NT2/D1 (cell line): ENCODE data around the gene SLCO2B1.

Experiments
- DNase-seq: peaks from one replicate; pipeline ENCODE4 v3.0.0-alpha.2; 2011; ENCODE audit warnings: low read depth, low spot score
- H3K27me3 ChIP-seq: 2 replicates; pipeline ENCODE4 v1.6.0; 2011; ENCODE audit warnings: mild to moderate bottlenecking; ENCODE audit not compliant: insufficient read length, insufficient read depth
- H3K36me3 ChIP-seq: 2 replicates; pipeline ENCODE4 v1.6.1; 2011; ENCODE audit warnings: mild to moderate bottlenecking, low read length, mixed read lengths; ENCODE audit not compliant: insufficient read depth, insufficient read length
- H3K4me1 ChIP-seq: 2 replicates; pipeline ENCODE4 v1.5.1; 2011; ENCODE audit not compliant: insufficient read depth, insufficient read length
- H3K4me3 ChIP-seq: 2 replicates; pipeline ENCODE4 v1.5.1; 2011; ENCODE audit warnings: low read depth; ENCODE audit not compliant: insufficient read length
- H3K9ac ChIP-seq: 2 replicates; pipeline ENCODE4 v1.6.0; 2011; ENCODE audit warnings: low read depth; ENCODE audit not compliant: insufficient read length
- H3K9me3 ChIP-seq: 2 replicates; pipeline ENCODE4 v1.5.1; 2011; ENCODE audit warnings: mild to moderate bottlenecking, low read length; ENCODE audit not compliant: insufficient read depth
- SUZ12 ChIP-seq: IDR thresholded peaks from 2 replicates; pipeline ENCODE4 v1.6.1; 2011; ENCODE audit not compliant: insufficient read length, insufficient read depth; ENCODE audit errors: extremely low read depth
- YY1 ChIP-seq: IDR thresholded peaks from 2 replicates; pipeline ENCODE4 v1.6.1; 2011; ENCODE audit not compliant: insufficient read length, insufficient read depth
- ZNF274 ChIP-seq: IDR thresholded peaks from 2 replicates; pipeline ENCODE4 v1.6.1; 2011; ENCODE audit warnings: mild to moderate bottlenecking, low read depth, low read length

SLCO2B1 gene

GRCh38 chr11:75203138-75203537, 52.2 kb downstream of the SLCO2B1 start:
- no peaks in the 10 kb centered on the region for H3K9me3 ChIP-seq
- no peaks in the 10 kb centered on the region for H3K27me3 ChIP-seq
- TF ChIP-seq ZNF274 (no peak), SUZ12 (no peak), YY1 (no peak)
- H3K9ac ChIP-seq = no peak overlapping the region
- H3K4me1 ChIP-seq = peaks cover 14% of the 10 kb centered on the region
- H3K36me3 ChIP-seq = no peaks in the 10 kb centered on the region
- no peak for DNase-seq
- H3K4me3 ChIP-seq = no peak overlapping the region

DNA sequence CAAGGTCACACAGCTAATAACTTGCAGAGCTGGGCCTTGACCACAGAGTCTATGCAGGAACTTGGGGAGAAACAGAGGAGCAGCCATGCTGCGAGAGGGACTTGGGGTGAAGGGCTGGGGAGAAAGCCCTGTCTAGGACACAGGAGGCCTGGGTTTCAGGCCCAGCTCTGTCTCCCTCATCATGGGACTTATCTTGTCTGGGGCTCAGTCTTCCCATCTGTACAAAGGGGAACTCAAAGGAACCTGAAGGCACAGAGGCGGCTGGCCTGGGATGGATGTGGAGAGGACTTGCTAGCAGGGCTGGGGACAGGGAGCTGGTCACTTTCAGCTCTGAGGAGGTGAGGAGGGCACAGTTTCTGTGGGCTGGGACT, 52.7 kb downstream of the SLCO2B1 start:
- DNase-seq = no peak
- H3K4me3 ChIP-seq = no peak overlapping the region
- no peaks in the 10 kb centered on the region for H3K27me3 ChIP-seq
- no peaks in the 10 kb centered on the region for H3K9me3 ChIP-seq
- peaks cover 14% of the 10 kb centered on the region for H3K4me1 ChIP-seq
- no peak overlapping the region for H3K9ac ChIP-seq
- TF ChIP-seq ZNF274 = no peak
- no peak for TF ChIP-seq SUZ12
- TF ChIP-seq YY1 = no peak
- H3K36me3 ChIP-seq = no peaks in the 10 kb centered on the region

GRCh38 chr11:75204012-75204674, 53.2 kb downstream of the SLCO2B1 start:
- H3K9ac ChIP-seq = no peak overlapping the region
- H3K36me3 ChIP-seq = no peaks in the 10 kb centered on the region
- no peak for DNase-seq
- H3K4me1 ChIP-seq = peaks cover 14% of the 10 kb centered on the region
- no peaks in the 10 kb centered on the region for H3K9me3 ChIP-seq
- H3K4me3 ChIP-seq = no peak overlapping the region
- H3K27me3 ChIP-seq = no peaks in the 10 kb centered on the region
- TF ChIP-seq ZNF274 = no peak
- no peak for TF ChIP-seq YY1
- no peak for TF ChIP-seq SUZ12

- peaks cover 13% of the 10 kb centered on the region for H3K4me1 ChIP-seq
These were observed 54.0 kb downstream of the SLCO2B1 start for GRCh38 chr11:75204685-75205563.

DNA sequence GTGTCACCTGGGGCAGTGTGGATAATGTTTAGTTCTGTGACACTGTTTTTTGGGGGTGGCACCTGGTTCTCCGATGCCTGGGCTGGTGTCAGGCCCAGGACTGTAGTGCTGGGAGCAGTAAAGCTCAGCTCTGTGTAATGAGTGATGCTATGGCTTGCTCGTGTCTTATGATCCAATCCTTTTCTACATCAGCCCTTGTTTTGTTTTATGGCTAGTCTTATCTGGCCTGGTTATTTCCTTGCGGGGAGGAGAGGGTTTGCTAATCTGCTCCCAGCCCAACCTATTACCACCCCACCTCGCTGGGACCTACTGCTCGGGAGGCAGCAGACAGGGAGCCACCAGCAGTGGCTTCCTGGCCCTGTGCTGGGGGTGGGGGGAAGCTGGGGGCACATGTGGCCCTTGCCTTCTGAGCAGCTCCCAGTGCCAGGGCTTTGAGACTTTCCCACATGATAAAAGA, 54.7 kb downstream of the SLCO2B1 start:
- DNase-seq = no peak
- TF ChIP-seq ZNF274 (no peak), SUZ12 (no peak), YY1 (no peak)

More at GRCh38 chr11:75204685-75205563, 54.0 kb downstream of the SLCO2B1 start:
- Histone ChIP-seq H3K9ac (no peak overlapping the region), H3K4me3 (no peak overlapping the region), H3K36me3 (no peaks in the 10 kb centered on the region), H3K9me3 (no peaks in the 10 kb centered on the region), H3K27me3 (no peaks in the 10 kb centered on the region)
- no peak for TF ChIP-seq SUZ12
- no peak for TF ChIP-seq ZNF274
- TF ChIP-seq YY1 = no peak
- DNase-seq = peak; percentile 82

DNA sequence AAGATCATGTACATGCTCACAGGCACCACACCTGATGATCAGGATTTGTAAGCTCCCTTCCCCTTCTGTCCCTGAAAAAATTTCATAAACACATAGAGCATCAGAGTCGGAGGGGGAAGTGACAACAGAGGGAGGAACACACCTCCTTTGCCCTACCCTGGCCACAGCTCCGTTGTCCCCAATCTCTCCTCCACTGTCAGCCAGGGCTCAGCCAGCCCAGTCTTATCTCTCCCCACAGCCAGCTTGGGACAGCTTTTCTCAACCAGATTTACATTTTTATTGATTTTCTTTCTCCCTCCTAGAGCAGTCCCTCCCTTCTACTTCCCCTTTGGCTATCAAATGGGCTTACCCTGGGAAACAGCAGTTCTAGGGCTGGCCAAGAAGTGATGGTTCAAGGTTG, 57.5 kb downstream of the SLCO2B1 start:
- no peaks in the 10 kb centered on the region for H3K36me3 ChIP-seq
- no peak overlapping the region for H3K9ac ChIP-seq
- no peaks in the 10 kb centered on the region for H3K9me3 ChIP-seq
- H3K27me3 ChIP-seq = peaks cover 5% of the 10 kb centered on the region
- TF ChIP-seq YY1 (no peak), SUZ12 (no peak), ZNF274 (no peak)
- no peak for DNase-seq
- H3K4me3 ChIP-seq = no peak overlapping the region
- H3K4me1 ChIP-seq = no peaks in the 10 kb centered on the region

More for the DNA sequence above, 54.7 kb downstream of the SLCO2B1 start:
- H3K9me3 ChIP-seq = no peaks in the 10 kb centered on the region
- no peaks in the 10 kb centered on the region for H3K36me3 ChIP-seq
- H3K9ac ChIP-seq = no peak overlapping the region
- no peak overlapping the region for H3K4me3 ChIP-seq
- no peaks in the 10 kb centered on the region for H3K27me3 ChIP-seq
- peaks cover 6% of the 10 kb centered on the region for H3K4me1 ChIP-seq

- Histone ChIP-seq H3K4me3 (no peak overlapping the region), H3K36me3 (no peaks in the 10 kb centered on the region), H3K9ac (no peak overlapping the region), H3K4me1 (no peaks in the 10 kb centered on the region), H3K27me3 (peaks cover 29% of the 10 kb centered on the region), H3K9me3 (no peaks in the 10 kb centered on the region)
- TF ChIP-seq SUZ12 (no peak), ZNF274 (no peak), YY1 (no peak)
- no peak for DNase-seq
These were observed 61.5 kb downstream of the SLCO2B1 start for GRCh38 chr11:75212411-75212810.
